Measurements from ENCODE around the gene NECAB3. TPM values are rescaled to one million over a fixed set of nuclear protein-coding genes. Genes with fewer than 3 reads are reported as not detected.
"Not testable (repeated sequence)": the region's sequence is repeated elsewhere in the genome, so short reads cannot be mapped to it uniquely, and the experiment has no call there.

Gene NECAB3
- polyA plus RNA-seq, 4 donors = 15.2 to 23.0 (median 21.0) TPM

DNA sequence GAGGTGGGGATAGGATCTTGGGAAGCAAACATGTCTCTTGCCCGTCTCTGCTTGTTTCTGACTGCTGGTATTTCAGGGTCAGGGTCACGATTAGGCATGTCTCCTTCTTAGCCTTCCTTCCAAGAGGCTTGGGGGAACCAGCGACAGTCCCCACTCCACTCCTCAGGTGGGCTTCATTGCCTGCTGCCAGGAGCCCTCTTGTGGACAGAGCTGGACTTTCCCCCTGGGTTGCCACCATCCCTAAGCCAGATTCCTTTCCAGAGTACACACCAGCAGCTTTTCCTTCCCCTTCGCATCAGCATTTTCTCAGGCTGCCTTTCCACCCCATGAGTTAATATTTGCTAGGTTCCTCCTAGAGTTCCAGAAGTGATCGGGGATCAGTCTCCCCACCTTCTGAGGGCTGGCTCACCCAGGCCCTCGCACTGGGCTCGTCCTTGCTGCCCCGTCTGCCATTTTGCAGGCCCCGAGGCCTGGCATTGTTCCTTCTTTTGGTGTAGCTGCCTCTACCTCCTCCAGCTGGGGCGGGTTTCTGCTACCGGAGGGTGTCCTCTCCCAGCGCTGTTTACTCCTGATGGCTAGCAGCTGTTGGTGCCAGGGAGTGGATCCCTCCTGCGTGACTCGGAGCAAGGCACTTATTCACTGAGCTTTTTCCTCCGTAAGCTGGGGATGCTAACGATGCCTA lies 20.9 kb downstream of the NECAB3 start:
- DNase-seq (ENCODE audit: low read depth in 4 of 4, low spot score in 2 of 4) = no peak

- DNase-seq (ENCODE audit: low read depth in 4 of 4, low spot score in 2 of 4) = no peak
Observed at GRCh38 chr20:33651562-33652048, 22.6 kb downstream of the NECAB3 start.

DNA sequence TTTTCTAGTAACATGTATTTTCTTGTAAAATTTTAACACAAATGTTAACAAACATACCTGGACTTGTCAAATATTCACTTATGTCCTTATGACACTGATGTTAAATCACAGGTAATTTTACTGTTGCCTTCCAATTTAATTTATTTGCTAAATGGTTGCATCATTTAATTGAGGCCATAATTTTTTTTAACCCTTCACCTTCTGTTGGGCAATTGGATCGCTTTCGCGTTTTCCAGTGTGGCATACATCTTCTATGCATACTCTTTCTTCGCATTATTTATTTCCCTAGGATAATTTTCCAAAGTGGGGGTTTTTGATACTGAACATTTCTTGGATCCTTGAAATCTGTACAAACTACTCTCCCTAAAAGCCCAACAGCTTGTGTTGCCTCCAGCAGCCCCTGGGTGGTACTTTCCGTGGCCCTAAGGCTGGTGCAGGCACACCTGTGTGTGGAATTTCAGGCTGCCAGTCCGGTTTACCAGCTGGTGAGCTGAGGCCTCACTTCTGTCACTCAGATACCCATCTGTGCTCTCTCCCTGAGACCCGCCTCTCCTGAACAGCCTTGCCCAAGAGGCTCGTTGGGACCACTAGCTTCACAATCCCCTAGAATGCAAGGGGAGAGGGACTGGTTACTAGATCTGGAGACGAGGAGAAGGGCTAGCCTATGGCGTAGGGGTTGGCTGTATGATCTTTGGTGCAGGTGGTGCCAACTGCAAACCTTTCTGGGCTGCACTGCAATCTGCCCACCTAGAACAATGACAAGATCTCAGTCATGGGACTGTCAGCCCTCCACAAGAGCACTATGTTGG lies 23.3 kb downstream of the NECAB3 start:
- no peak for DNase-seq (ENCODE audit: low read depth in 4 of 4, low spot score in 2 of 4)

GRCh38 chr20:33650111-33650752 lies 24.0 kb downstream of the NECAB3 start:
- DNase-seq (ENCODE audit: low read depth in 4 of 4, low spot score in 2 of 4) = no peak

DNA sequence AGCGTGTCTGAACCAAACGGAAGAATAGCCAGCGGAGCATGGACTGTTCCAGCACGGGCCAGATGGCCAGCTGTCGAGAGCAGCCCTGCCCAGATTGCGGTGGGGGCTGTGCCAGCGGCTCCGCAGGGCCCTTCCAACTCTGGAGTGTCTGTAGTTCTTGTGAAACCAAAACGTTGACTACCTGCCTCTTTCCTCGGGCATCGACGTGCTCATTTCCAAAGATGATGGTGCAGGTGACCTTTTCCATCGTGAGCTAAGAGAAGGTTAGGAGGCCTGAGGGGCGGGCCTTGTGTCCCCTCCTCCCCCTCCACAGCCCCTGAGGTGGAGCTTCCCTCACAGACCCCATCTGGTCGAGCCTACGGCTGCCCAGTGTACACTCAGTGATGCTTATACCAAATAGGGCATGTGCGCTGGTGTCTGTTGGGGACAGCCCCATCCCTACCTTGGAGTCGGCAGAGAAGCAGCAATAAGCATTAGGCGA lies 25.0 kb downstream of the NECAB3 start:
- no peak for DNase-seq (ENCODE audit: low read depth in 4 of 4, low spot score in 2 of 4)

- no peak for DNase-seq (ENCODE audit: low read depth in 4 of 4, low spot score in 2 of 4)
Observed at GRCh38 chr20:33648396-33649004, 25.7 kb downstream of the NECAB3 start.

- no peak for DNase-seq (ENCODE audit: low read depth in 4 of 4, low spot score in 2 of 4)
Observed at GRCh38 chr20:33647603-33648395, 26.4 kb downstream of the NECAB3 start.

DNA sequence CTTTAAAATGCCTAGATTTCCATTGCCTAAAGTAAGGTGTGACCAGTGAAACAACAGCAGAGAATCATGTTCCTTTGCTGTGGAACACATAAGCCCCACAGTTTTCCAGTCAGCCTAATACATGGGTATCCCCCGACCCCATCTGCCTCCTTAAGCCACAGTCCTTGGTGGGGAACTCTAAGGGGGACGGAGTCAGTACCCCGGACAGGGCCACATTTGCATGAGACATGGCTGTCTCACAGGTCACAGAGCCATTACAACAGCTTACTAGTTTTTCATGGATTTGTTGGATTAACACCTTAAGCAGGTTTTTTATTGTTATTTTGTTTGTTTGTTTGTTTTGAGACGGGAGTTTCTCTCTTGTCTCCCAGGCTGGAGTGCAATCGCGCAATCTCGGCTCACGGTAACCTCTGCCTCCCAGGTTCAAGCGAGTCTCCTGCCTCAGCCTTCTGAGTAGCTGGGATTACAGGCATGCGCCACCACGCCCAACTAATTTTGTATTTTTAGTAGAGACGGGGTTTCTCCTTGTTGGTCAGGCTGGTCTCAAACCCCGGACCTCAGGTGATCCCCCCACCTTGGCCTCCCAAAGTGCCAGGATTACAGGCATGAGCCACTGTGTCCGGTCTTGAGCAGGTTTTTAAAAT lies 27.1 kb downstream of the NECAB3 start:
- not testable (repeated sequence) for DNase-seq (ENCODE audit: low read depth in 4 of 4, low spot score in 2 of 4)

- DNase-seq (ENCODE audit: low read depth in 4 of 4, low spot score in 2 of 4) = no peak
Observed at GRCh38 chr20:33646191-33646590, 28.0 kb downstream of the NECAB3 start.

DNA sequence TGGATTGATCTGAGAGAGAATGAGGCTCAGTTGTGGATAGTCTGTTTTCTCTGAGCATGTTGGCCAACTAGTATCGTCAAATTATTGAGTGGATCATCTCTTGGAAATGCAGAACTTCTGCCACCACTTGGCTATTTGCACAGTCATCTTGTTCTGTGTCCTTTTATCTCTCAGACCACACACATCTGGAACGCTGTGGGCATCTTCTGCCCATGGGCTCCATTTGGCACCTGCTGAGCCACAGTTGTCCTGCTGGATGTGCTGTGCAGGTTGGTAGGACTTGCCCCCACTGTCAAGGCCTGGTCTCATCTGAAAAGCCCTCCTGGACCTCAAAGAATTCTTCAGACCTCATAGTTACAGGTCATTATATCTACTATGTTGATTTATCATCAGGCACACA lies 28.8 kb downstream of the NECAB3 start:
- DNase-seq (ENCODE audit: low read depth in 4 of 4, low spot score in 2 of 4) = no peak

DNA sequence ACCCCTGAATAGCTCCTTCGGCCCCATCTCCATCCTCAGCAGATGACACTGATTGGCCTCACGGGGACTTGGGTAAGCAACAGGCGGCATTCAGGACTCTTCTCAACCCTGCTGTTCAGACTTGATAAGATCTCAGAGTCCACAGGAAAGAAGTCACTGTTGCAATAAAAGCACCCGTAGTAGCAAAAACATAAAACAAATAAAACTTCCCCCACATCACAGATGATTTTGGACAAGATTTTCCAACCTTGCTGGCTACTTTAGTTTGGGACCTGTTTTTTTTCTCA lies 29.2 kb downstream of the NECAB3 start:
- no peak for DNase-seq (ENCODE audit: low read depth in 4 of 4, low spot score in 2 of 4)

DNA sequence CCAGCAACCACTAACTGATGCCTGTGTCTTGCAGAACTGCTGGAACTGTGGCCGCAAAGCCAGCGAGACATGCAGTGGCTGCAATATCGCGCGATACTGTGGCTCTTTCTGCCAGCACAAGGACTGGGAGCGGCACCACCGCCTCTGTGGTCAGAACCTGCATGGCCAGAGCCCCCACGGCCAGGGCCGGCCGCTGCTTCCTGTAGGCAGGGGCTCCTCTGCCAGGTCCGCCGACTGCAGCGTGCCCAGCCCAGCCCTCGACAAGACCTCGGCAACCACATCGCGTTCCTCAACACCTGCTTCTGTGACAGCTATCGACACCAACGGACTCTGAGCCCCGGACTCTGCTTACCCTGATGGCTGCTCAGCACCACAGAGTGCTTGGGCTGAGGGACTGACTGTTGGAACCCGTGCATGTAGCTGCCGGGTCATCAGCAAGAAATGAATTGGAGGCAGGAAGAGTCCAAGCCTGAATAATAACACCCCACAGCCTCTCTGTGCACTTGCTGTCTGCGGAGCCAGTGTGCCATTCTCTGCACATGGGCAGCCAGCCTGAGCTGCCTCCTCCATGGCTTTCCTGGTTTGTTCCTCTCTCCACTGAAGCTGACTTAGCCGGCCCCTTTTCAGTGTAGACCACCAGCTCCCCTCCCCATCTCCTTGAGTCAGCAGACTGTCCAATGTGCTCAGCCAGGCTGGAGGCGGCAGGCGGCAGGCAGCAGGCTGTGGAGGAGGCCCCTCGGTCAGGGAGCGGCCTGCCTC lies 29.7 kb downstream of the NECAB3 start:
- no peak for DNase-seq (ENCODE audit: low read depth in 4 of 4, low spot score in 2 of 4)

GRCh38 chr20:33640287-33640686 lies 33.9 kb downstream of the NECAB3 start:
- no peak for DNase-seq (ENCODE audit: low read depth in 4 of 4, low spot score in 2 of 4)

DNA sequence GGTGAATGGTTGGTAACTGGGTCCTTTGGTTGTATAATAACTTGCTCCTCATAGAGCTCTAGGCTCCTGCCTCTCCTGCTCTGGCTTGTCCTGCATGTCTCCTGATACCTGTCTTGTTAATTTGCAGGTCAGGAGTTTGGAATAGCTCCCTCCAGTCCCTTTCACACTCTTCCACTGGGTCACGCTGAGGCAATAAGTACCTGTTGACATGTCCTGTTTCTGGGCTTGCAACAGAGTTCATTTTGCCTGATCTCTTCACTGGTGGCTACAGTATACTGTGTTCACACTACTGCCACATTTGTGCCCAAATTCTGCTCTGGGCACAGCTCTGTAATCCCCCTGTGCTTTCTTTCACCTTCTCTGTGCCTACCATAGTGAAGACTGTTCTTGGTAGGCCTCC lies 37.5 kb downstream of the NECAB3 start:
- DNase-seq (ENCODE audit: low read depth in 4 of 4, low spot score in 2 of 4) = no peak

DNA sequence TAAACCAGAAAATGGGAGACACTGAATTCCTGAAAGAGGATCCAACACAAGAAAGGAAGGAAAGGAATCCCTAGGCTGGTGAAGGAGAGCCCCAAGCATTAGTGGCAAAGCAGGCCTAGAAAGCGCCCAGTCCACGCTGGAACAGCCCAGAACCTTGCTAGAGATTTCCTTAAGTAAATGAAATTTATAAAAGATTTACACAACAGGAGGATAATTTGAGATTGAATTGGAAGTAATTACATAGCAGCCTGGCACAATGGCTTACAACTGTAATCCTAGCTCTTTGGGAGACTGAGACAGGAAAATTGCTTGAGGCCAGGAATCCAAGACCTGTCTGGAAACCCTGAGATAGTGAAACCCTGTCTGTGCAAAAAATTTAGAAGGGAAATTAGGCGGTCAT lies 38.9 kb downstream of the NECAB3 start:
- DNase-seq (ENCODE audit: low read depth in 4 of 4, low spot score in 2 of 4) = no peak

DNA sequence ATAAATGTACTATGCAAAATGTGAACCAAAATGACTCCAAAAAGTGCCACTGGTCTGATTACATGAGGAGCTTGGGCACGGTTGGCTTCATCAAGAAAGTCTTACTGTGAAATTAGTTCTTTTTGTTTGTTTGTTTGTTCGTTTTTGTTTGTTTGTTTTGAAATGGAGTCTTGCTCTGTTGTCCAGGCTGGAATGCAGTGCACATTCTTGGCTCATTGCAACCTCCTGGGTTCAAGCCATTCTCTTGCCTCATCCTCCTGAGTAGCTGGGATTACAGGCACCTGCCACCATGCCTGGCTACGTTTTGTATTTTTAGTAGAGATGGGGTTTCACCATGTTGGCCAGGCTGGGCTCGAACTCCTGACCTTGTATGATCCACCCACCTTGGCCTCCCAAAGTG lies 42.3 kb downstream of the NECAB3 start:
- DNase-seq (ENCODE audit: low read depth in 4 of 4, low spot score in 2 of 4) = not testable (repeated sequence)

DNA sequence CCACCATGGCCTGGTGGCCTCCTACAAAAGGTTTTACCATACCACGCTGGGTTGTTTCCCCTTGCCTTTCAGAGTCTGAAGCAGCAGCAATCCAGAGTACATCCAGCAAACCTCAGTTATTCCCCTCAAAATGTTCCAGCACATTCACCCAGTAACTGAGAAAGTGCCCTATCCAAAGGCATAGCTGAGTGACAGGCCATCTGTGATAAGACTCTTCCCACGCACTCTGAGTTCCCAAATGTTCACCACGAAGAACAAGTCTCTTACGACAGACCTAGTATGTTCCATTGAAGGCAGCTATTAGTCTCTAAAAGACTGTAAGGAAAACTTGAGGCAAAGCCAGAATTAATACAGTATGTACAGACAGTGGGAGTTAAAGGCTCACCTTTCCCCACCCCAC lies 43.7 kb downstream of the NECAB3 start:
- DNase-seq (ENCODE audit: low read depth in 4 of 4, low spot score in 2 of 4) = no peak

DNA sequence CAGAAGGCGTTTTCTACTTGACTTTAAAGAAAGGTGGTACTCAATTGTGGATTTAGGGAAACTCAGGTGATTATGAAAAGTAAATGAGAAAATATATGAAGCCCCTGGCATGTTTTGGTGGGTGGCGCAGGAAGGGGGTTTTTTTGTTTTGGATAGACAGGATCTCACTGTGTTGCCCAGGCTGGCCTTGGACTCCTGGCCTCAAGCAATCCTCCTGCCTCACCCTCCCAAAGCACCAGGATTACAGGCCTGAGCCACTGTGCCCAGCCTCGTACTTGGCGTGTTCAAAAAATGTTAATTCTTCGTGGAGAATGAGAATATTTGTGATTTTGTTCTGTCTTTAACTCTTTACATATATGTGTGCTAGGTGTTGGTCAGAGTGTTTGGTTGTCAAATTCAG lies 44.2 kb downstream of the NECAB3 start:
- no peak for DNase-seq (ENCODE audit: low read depth in 4 of 4, low spot score in 2 of 4)

- no peak for DNase-seq (ENCODE audit: low read depth in 4 of 4, low spot score in 2 of 4)
Observed at GRCh38 chr20:33629533-33629932, 44.7 kb downstream of the NECAB3 start.

Measured in left renal cortex interstitium (tissue), 4 donors.